Measurements from ENCODE around the gene SH3RF3.

DNA sequence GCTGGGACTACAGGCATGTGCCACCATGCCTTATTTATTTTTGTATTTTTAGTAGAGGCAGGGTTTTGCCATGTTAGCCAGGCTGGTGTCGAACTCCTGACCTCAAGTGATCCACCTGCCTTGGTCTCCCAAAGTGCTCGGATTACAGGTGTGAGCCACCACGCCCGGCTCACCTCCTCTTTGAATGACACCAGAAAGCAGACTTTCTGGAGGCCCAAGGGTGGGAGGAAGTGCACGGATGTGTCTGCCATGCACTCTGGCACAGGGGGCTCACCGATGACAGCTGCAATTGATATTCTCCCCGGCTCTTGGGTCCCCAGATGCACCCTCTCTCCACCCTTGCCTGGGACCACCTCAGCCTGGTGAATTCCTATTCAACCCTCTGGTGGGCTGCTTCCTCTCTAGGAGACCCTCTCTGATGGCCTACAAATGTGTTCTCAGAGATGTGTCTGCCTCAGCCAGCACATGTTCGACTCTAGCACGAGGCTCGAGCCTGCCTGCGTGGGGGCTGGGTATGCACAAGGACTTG is 397.5 kb downstream of the SH3RF3 start:
- TF ChIP-seq YY1 (IDR thresholded peaks at IDR 0.05; ENCODE audit: insufficient read depth, insufficient read length) (no peak), ZNF274 (IDR thresholded peaks at IDR 0.05; ENCODE audit: low read depth, low read length) (no peak), SUZ12 (IDR thresholded peaks at IDR 0.05; ENCODE audit: extremely low read depth, insufficient read depth, insufficient read length) (no peak)

Data from NT2/D1 (cell line).